NB4 (cell line): ENCODE results near the gene ZMYND8.
"Not testable (repeated sequence)": the region's sequence is repeated elsewhere in the genome, so short reads cannot be mapped to it uniquely, and the experiment has no call there.

ENCODE experiments used
- DNase-seq: peaks from one replicate; pipeline ENCODE4 v3.0.0; 2010; ENCODE audit warnings: low read depth
- H3K4me3 ChIP-seq: one replicate; pipeline ENCODE4 v1.5.1; 2011; ENCODE audit warnings: mild to moderate bottlenecking, low read depth, low read length, moderate library complexity
- MYC ChIP-seq: IDR thresholded peaks from 2 replicates; pipeline ENCODE4 v1.6.1; 2011; ENCODE audit warnings: low read depth, low read length
- POLR2A ChIP-seq: IDR thresholded peaks from 2 replicates; pipeline ENCODE4 v1.6.1; 2011; ENCODE audit warnings: mild to moderate bottlenecking; ENCODE audit not compliant: insufficient read length; ENCODE audit errors: extremely low read depth
- TF ChIP-seq, protein P1 (sequence below): IDR thresholded peaks from one replicate; pipeline ENCODE4 v1.5.1; 2012; ENCODE audit warnings: low read depth, low read length
- TF ChIP-seq, protein P2 (sequence below): IDR thresholded peaks from 2 replicates; pipeline ENCODE4 v1.6.1; 2011; ENCODE audit warnings: low read depth, low read length

The ZMYND8 gene

DNA sequence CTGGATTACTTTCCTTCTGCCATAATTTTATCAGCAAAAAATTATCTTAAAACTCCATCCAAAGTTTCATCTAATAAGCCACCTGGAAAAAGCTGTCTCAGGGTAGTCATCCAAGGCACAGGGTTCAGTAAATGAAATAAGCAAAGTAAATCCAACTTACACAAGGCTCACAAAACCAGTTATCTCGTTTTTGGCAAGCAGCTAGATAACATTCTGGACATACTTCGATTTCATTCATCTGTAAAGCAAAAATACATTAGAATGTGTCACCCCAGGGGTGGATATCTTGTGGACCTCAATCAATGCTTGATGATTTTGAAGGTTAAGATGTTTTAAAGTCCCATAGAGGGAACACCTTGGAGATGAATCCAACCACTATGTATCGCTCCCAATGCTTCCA is 73.1 kb downstream of the ZMYND8 start:
- TF ChIP-seq MYC (no peak), POLR2A (no peak)
- TF ChIP-seq, protein P1, sequence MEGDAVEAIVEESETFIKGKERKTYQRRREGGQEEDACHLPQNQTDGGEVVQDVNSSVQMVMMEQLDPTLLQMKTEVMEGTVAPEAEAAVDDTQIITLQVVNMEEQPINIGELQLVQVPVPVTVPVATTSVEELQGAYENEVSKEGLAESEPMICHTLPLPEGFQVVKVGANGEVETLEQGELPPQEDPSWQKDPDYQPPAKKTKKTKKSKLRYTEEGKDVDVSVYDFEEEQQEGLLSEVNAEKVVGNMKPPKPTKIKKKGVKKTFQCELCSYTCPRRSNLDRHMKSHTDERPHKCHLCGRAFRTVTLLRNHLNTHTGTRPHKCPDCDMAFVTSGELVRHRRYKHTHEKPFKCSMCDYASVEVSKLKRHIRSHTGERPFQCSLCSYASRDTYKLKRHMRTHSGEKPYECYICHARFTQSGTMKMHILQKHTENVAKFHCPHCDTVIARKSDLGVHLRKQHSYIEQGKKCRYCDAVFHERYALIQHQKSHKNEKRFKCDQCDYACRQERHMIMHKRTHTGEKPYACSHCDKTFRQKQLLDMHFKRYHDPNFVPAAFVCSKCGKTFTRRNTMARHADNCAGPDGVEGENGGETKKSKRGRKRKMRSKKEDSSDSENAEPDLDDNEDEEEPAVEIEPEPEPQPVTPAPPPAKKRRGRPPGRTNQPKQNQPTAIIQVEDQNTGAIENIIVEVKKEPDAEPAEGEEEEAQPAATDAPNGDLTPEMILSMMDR, result no peak
- TF ChIP-seq, protein P2, sequence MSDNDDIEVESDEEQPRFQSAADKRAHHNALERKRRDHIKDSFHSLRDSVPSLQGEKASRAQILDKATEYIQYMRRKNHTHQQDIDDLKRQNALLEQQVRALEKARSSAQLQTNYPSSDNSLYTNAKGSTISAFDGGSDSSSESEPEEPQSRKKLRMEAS, result no peak
- no peak for DNase-seq
- H3K4me3 ChIP-seq, result no peak overlapping the region

GRCh38 chr20:47282864-47283263 is 73.6 kb downstream of the ZMYND8 start:
- no peak overlapping the region for H3K4me3 ChIP-seq
- no peak for DNase-seq
- TF ChIP-seq, protein P2, result no peak
- TF ChIP-seq MYC (no peak), POLR2A (no peak)
- TF ChIP-seq, protein P1, result no peak

- DNase-seq, result no peak
- TF ChIP-seq MYC (no peak), POLR2A (no peak)
- TF ChIP-seq, protein P1, result no peak
- TF ChIP-seq, protein P2, result no peak
- H3K4me3 ChIP-seq, result no peak overlapping the region
These were observed 75.1 kb downstream of the ZMYND8 start for GRCh38 chr20:47281376-47281775.

DNA sequence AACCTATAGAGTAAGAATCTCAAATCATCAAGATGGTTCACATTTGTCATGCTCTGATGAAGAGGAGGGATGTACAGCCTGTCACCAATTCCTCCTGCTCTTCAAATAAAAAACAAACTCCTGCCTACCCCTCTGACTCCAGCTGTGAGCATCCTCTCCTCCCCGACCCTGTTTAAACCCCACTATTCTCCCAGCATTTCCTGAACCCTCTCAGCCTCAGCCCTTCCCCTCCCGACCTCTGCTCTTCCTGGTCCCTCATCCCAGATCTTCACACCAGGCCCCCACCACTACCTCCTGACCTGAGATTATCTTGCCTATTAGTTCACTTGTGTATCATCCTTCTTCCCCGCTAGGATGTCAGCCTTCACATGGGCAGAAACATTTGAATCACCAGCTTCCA is 75.8 kb downstream of the ZMYND8 start:
- H3K4me3 ChIP-seq, result no peak overlapping the region
- DNase-seq, result no peak

DNA sequence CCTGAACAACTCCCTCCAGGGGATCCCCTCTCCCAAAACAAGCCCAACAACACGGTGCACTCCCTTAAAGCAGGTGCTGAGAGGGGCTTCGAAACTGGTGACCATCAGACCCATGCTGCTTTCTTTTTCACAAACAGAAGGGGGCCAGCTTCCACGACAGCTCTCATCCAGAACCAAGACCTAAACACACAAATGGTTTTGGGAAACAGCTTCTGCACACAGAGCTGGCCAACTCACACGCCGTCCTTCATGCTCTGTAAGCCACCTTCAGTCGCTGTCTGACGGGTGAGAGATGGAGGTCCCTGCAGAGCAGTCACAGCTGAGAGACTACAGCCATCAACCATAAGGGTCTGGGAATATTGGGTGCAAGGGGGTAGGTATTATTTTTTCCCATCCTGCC is 76.3 kb downstream of the ZMYND8 start:
- TF ChIP-seq, protein P1, result no peak
- TF ChIP-seq, protein P2, result no peak
- TF ChIP-seq POLR2A (no peak), MYC (no peak)
- DNase-seq, result no peak
- H3K4me3 ChIP-seq, result no peak overlapping the region

More for the DNA sequence above, 75.8 kb downstream of the ZMYND8 start:
- TF ChIP-seq, protein P2, result no peak
- TF ChIP-seq, protein P1, result no peak
- no peak for TF ChIP-seq MYC
- no peak for TF ChIP-seq POLR2A

DNA sequence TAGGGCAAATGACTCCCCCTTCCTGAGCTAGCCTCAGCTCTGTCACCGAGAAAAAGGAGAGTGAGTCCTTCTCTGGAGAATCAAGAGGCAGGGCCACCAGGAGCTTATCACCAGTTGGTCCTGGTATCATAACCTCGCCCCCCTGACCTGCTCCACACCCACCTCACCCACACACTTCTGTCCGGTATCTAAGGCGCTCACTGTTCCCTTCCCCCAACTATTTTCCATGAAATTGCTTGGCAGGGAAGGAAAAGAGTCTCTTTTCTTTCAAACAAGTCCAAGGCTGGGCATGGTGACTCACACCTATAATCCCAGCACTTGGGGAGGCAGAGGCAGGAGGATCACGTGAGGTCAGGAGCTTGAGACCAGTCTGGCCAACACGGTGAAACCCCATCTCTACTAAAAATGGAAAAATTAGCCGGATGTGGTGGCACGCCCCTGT is 77.6 kb downstream of the ZMYND8 start:
- no peak for DNase-seq
- H3K4me3 ChIP-seq, result no peak overlapping the region
- no peak for TF ChIP-seq MYC
- TF ChIP-seq POLR2A, result no peak
- TF ChIP-seq, protein P2, result no peak

DNA sequence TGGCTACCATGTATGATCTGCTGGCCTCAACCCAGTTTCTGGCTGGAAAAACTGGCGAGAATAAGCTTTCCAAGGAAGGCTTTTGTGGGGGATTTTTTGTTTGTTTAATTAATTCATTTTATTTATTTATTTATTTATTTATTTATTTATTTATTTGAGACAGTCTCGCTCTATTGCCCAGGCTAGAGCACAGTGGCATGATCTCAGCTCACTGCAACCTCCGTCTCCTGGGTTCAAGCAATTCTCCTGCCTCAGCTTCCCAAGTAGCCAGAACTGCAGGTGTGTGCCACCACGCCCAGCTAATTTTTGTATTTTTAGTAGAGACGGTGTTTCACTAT is 79.0 kb downstream of the ZMYND8 start:
- not testable (repeated sequence) for DNase-seq, H3K4me3 ChIP-seq
